ENCODE measurements around the gene CAPN13. TPM values are rescaled to one million over a fixed set of nuclear protein-coding genes. Genes with fewer than 3 reads are reported as not detected.

CAPN13 gene
- total RNA-seq, 1 experiment from 2014 or later, result 12.0 TPM

DNA sequence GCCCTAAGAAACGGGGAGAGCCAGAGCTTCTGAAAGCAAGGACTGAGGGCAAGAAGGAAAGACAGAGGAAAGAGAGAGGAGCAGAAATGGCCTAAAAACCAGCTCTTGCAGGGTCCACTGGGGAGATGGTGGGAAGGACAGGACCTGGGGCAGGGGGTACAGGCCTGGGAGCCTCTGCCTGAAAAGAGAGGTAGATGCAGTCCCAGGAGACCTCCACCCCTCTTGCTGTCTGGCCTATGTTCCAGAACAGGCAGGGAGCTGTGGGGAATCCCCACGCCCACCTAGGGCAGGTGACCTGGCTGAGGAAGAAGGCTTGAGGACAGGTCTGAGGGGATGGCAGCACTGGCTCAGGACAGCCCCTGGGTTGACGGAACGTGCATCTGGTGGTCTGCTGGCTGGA lies 4.6 kb downstream of the CAPN13 start:
- no peak overlapping the region for H3K27ac Mint-ChIP-seq (ENCODE audit: unreplicated experiment)
- no peaks in the 10 kb centered on the region for H3K9me3 Mint-ChIP-seq (ENCODE audit: low read depth, unreplicated experiment)
- H3K4me1 Mint-ChIP-seq (ENCODE audit: low read depth, unreplicated experiment), result peaks cover 11% of the 10 kb centered on the region
- no peak for DNase-seq
- CTCF ChIA-PET, result no interaction called here
- TF ChIP-seq, protein P1, sequence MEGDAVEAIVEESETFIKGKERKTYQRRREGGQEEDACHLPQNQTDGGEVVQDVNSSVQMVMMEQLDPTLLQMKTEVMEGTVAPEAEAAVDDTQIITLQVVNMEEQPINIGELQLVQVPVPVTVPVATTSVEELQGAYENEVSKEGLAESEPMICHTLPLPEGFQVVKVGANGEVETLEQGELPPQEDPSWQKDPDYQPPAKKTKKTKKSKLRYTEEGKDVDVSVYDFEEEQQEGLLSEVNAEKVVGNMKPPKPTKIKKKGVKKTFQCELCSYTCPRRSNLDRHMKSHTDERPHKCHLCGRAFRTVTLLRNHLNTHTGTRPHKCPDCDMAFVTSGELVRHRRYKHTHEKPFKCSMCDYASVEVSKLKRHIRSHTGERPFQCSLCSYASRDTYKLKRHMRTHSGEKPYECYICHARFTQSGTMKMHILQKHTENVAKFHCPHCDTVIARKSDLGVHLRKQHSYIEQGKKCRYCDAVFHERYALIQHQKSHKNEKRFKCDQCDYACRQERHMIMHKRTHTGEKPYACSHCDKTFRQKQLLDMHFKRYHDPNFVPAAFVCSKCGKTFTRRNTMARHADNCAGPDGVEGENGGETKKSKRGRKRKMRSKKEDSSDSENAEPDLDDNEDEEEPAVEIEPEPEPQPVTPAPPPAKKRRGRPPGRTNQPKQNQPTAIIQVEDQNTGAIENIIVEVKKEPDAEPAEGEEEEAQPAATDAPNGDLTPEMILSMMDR (IDR thresholded peaks at IDR 0.05; ENCODE audit: unreplicated experiment), result no peak
- intact Hi-C loops (cut with micrococcal nuclease; ENCODE audit: unreplicated experiment), result no loop called here
- no peak overlapping the region for H3K4me3 Mint-ChIP-seq (ENCODE audit: low read depth, unreplicated experiment)
- H3K36me3 Mint-ChIP-seq (ENCODE audit: insufficient read depth, unreplicated experiment), result peaks cover 4% of the 10 kb centered on the region
- H3K27me3 Mint-ChIP-seq (ENCODE audit: unreplicated experiment), result no peaks in the 10 kb centered on the region
- no TSS peak for BruUV-seq (replicated peaks)

DNA sequence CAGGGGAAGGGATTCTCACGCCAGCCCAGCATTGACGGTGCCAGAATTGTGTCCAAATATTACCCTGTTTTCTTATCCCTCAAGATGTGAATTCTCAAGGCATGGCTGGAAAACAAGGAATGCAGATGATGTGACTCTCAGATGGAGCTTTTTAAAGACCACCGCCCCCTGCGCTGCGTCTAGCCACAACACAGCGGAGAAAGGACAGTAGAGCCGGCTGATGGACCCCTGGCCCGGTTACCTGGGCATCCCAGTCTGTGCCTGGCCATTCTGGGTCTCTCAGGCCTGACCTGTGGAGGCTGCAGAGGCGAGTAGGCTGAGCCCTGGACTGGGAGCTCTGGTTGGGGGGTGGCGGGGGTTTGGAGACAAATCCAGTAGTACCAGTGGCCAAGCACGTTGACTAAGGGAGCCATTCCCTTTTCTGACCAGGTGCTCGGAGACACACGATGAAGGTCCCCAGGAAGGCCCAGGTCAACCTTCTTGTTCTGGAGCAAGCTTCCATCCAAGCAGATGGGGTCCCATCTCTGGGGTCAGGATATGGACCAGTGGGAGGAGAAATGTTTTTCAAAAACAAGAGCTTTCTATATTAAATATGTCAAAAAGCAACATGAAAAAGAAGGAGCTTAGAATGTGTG lies 5.3 kb downstream of the CAPN13 start:
- Mint-ChIP-seq H3K4me1 (ENCODE audit: low read depth, unreplicated experiment) (peaks cover 4% of the 10 kb centered on the region), H3K36me3 (ENCODE audit: insufficient read depth, unreplicated experiment) (no peaks in the 10 kb centered on the region), H3K9me3 (ENCODE audit: low read depth, unreplicated experiment) (no peaks in the 10 kb centered on the region), H3K27me3 (ENCODE audit: unreplicated experiment) (no peaks in the 10 kb centered on the region), H3K27ac (ENCODE audit: unreplicated experiment) (no peak overlapping the region), H3K4me3 (ENCODE audit: low read depth, unreplicated experiment) (no peak overlapping the region)
- TF ChIP-seq, protein P1 (IDR thresholded peaks at IDR 0.05; ENCODE audit: unreplicated experiment), result no peak
- CTCF ChIA-PET, result interaction anchor here (0.6 kb wide), 1 partner anchor 463 kb away, joined by 5 read pairs; no protein-coding TSS in a partner anchor
- no TSS peak for BruUV-seq (replicated peaks)
- DNase-seq, result no peak
- intact Hi-C loops (cut with micrococcal nuclease; ENCODE audit: unreplicated experiment), result no loop called here

DNA sequence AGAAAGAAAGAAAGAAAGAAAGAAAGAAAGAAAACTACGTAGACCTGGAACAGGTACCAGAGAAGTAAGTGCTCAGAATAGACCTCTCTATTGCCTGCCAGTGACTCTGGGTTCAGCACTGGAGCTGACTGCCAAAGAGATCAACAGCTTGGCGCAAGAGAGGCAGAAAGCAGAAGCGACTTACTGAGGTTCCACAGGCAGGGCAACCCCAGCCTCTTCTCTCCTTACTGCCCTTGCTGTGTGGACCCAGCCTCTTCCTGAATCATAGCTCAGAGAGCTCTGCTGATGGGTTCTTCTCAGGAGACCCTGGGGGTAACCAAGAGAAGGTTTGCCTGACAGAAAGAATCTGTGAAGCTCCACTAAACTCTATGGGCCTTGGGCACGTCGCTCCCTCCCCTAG lies 7.1 kb downstream of the CAPN13 start:
- Mint-ChIP-seq H3K4me1 (ENCODE audit: low read depth, unreplicated experiment) (no peaks in the 10 kb centered on the region), H3K27ac (ENCODE audit: unreplicated experiment) (no peak overlapping the region)

DNA sequence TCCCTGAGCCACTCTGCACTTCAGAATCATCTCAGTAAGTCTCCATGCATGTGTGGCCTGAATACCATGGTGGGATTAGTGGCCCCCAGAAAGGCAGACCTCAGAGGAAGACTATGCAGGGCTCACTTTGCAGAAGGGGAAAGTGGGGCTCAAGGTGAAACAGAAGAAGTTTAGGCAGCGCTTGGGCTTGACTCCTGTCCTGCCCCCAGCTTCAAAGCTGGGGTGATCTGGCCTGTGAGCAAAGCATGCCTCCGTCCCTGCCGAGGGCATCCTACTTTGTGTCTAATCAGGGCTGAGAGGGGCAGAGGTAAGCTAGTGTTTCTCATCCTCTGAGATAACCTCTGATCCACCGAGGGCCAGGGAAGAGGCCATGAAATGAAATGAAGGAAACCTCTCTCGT lies 7.9 kb downstream of the CAPN13 start:
- Mint-ChIP-seq H3K4me1 (ENCODE audit: low read depth, unreplicated experiment) (no peaks in the 10 kb centered on the region), H3K9me3 (ENCODE audit: low read depth, unreplicated experiment) (no peaks in the 10 kb centered on the region), H3K27me3 (ENCODE audit: unreplicated experiment) (no peaks in the 10 kb centered on the region), H3K4me3 (ENCODE audit: low read depth, unreplicated experiment) (no peak overlapping the region), H3K36me3 (ENCODE audit: insufficient read depth, unreplicated experiment) (no peaks in the 10 kb centered on the region), H3K27ac (ENCODE audit: unreplicated experiment) (no peak overlapping the region)
- BruUV-seq (replicated peaks), result no TSS peak
- no peak for DNase-seq
- TF ChIP-seq, protein P1 (IDR thresholded peaks at IDR 0.05; ENCODE audit: unreplicated experiment), result no peak
- CTCF ChIA-PET, result no interaction called here
- intact Hi-C loops (cut with micrococcal nuclease; ENCODE audit: unreplicated experiment), result no loop called here

More for the DNA sequence above, 7.1 kb downstream of the CAPN13 start:
- CTCF ChIA-PET, result no interaction called here
- intact Hi-C loops (cut with micrococcal nuclease; ENCODE audit: unreplicated experiment), result no loop called here
- DNase-seq, result no peak
- Mint-ChIP-seq H3K9me3 (ENCODE audit: low read depth, unreplicated experiment) (no peaks in the 10 kb centered on the region), H3K4me3 (ENCODE audit: low read depth, unreplicated experiment) (no peak overlapping the region), H3K27me3 (ENCODE audit: unreplicated experiment) (no peaks in the 10 kb centered on the region), H3K36me3 (ENCODE audit: insufficient read depth, unreplicated experiment) (no peaks in the 10 kb centered on the region)
- TF ChIP-seq, protein P1 (IDR thresholded peaks at IDR 0.05; ENCODE audit: unreplicated experiment), result no peak
- no TSS peak for BruUV-seq (replicated peaks)
